A549 (cell line): ENCODE results near the gene CLTCL1. TPM values are rescaled to one million over a fixed set of nuclear protein-coding genes. Genes with fewer than 3 reads are reported as not detected.
A peak's percentile ranks its signal among the peaks of the same experiment; 100 is the strongest.

Experiments
- ATAC-seq, 2 experiments: fragments of 200-7000 bp in 1 of 2; fragments of >200 bp in 1 of 2; cut with Nextera tagmentation in 1 of 2; cut with Tn5 transposase in 1 of 2; 3 replicates each; pipeline versions ENCODE4 v1.8.0 to v1.9.1; 2018 to 2020; ENCODE audit warnings: mild to moderate bottlenecking in 1 of 2, moderate library complexity in 1 of 2
- CTCF ChIA-PET: fragments of 300-600 bp; sonication (Branson Sonifier 250); formaldehyde crosslinking; extraction: SDS; loops from one replicate; lab custom pipeline; 2021; ENCODE audit warnings: antibody characterized with exemption, inconsistent platforms; lab: Yijun Ruan, JAX
- POLR2A ChIA-PET: fragments of 350-600 bp; formaldehyde crosslinking; extraction: SDS; loops from one replicate; lab custom pipeline; 2021; ENCODE audit warnings: antibody characterized with exemption, inconsistent platforms; lab: Yijun Ruan, JAX
- DNase-seq, 2 experiments: peaks; one replicate each; pipeline versions ENCODE4 v3.0.0 to v3.0.0-alpha.2; 2011 to 2016; ENCODE audit warnings: low read depth in 1 of 2, low spot score in 1 of 2
- FAIRE-seq: peaks from 2 replicates; lab custom pipeline; 2011; peaks lifted over from hg19 to GRCh38; lab: Jason Lieb, UNC
- H3K27ac ChIP-seq, 2 experiments: fragments of >200 bp; sonication (Bioruptor Twin); formaldehyde crosslinking; 3 replicates each; pipeline ENCODE4 v1.5.1; 2016 to 2017
- H3K4me1 ChIP-seq: fragments of >200 bp; sonication (Bioruptor Twin); formaldehyde crosslinking; 3 replicates; pipeline ENCODE4 v1.6.1; 2016
- H3K4me2 ChIP-seq: fragments of >200 bp; sonication (Bioruptor Twin); formaldehyde crosslinking; 3 replicates; pipeline ENCODE4 v1.6.1; 2016
- H3K4me3 ChIP-seq: fragments of >200 bp; sonication (Bioruptor Twin); formaldehyde crosslinking; 3 replicates; pipeline ENCODE4 v1.5.1; 2016
- H3K9me3 ChIP-seq: fragments of >200 bp; sonication (Bioruptor Twin); formaldehyde crosslinking; 3 replicates; pipeline ENCODE4 v1.6.1; 2016
- CBX2 ChIP-seq: fragments of 200-600 bp; sonication (generic); IDR thresholded peaks from 2 replicates; pipeline ENCODE4 v1.6.1; 2016; ENCODE audit warnings: low read depth, mild to moderate bottlenecking, borderline replicate concordance
- CHD2 ChIP-seq: fragments of 150-350 bp; IDR thresholded peaks from 2 replicates; pipeline ENCODE4 v1.6.1; 2014; ENCODE audit warnings: low read length; ENCODE audit not compliant: partially characterized antibody
- EHF ChIP-seq: fragments of 250-450 bp; sonication (Bioruptor Pico); IDR thresholded peaks from 2 replicates; pipeline ENCODE4 v1.5.0; 2020; ENCODE audit warnings: mild to moderate bottlenecking
- EP300 ChIP-seq, 2 experiments: fragments of >200 bp; sonication (Bioruptor Twin); formaldehyde crosslinking; IDR thresholded peaks; 2 replicates in 1 of 2; 3 replicates in 1 of 2; pipeline ENCODE4 v1.6.1; 2016 to 2017
- FOSB ChIP-seq: fragments of 250-450 bp; sonication (Bioruptor Pico); IDR thresholded peaks from 2 replicates; pipeline ENCODE4 v1.5.0; 2020; ENCODE audit warnings: mild to moderate bottlenecking, moderate library complexity
- GATA3 ChIP-seq: IDR thresholded peaks from 2 replicates; pipeline ENCODE4 v1.6.1; 2012; ENCODE audit warnings: borderline replicate concordance
- HDAC2 ChIP-seq: fragments of 200-600 bp; sonication (generic); IDR thresholded peaks from 2 replicates; pipeline ENCODE4 v1.6.1; 2016
- HOXA7 ChIP-seq: fragments of 250-450 bp; sonication (Bioruptor Pico); IDR thresholded peaks from 2 replicates; pipeline ENCODE4 v1.5.0; 2020; ENCODE audit warnings: mild to moderate bottlenecking, moderate library complexity
- HOXB5 ChIP-seq: fragments of 250-450 bp; sonication (Bioruptor Pico); IDR thresholded peaks from 2 replicates; pipeline ENCODE4 v1.5.0; 2020; ENCODE audit warnings: mild to moderate bottlenecking, moderate library complexity
- KDM1A ChIP-seq: fragments of 200-600 bp; sonication (generic); IDR thresholded peaks from 2 replicates; pipeline ENCODE4 v1.6.1; 2016; ENCODE audit warnings: low read depth, mild to moderate bottlenecking
- MAFK ChIP-seq: fragments of 450-650 bp; IDR thresholded peaks from 2 replicates; pipeline ENCODE4 v1.6.1; 2014; ENCODE audit not compliant: partially characterized antibody
- MYC ChIP-seq: IDR thresholded peaks from 2 replicates; pipeline ENCODE4 v1.6.1; 2012; ENCODE audit warnings: mild to moderate bottlenecking, inconsistent platforms, low read length, improper control_type of control experiment, borderline replicate concordance
- POLR2A ChIP-seq: IDR thresholded peaks from 2 replicates; pipeline ENCODE4 v1.6.1; 2012; ENCODE audit warnings: mild to moderate bottlenecking, low read length
- RNF2 ChIP-seq: fragments of 200-600 bp; sonication (generic); IDR thresholded peaks from 2 replicates; pipeline ENCODE4 v1.6.1; 2016; ENCODE audit warnings: low read depth, mild to moderate bottlenecking, antibody characterized with exemption, moderate library complexity, borderline replicate concordance
- SMC3 ChIP-seq: fragments of >200 bp; sonication (Bioruptor Twin); formaldehyde crosslinking; IDR thresholded peaks from 3 replicates; pipeline ENCODE4 v1.6.1; 2018; ENCODE audit warnings: inconsistent platforms
- ZSCAN20 ChIP-seq: fragments of 250-450 bp; sonication (Bioruptor Pico); IDR thresholded peaks from 2 replicates; pipeline ENCODE4 v1.8.0; 2022; ENCODE audit warnings: mild to moderate bottlenecking, moderate library complexity
- WGBS: methylation state at CpG from one replicate; pipeline ENCODE4 v1.1.6; 2017; ENCODE audit errors: missing lambda C conversion rate; 5-methylcytosine and 5-hydroxymethylcytosine counted together
- polyA plus RNA-seq, 4 experiments: library from polyadenylated mRNA; depleted of rRNA in 3 of 4; stranded (reverse); fragments of >200 nt; fragmentation: RNase III in 1 of 4; extraction: RNeasy Plus Mini Kit Qiagen cat#74134 plus additional on column Dnase treatment in 1 of 4; gene quantifications; 2 replicates in 3 of 4; 3 replicates in 1 of 4; pipeline ENCODE4 v1.2.3, GENCODE V29; 2011 to 2017
- TF ChIP-seq, protein P1 (sequence below): fragments of >200 bp; sonication (Bioruptor Twin); formaldehyde crosslinking; IDR thresholded peaks from 2 replicates; pipeline ENCODE4 v1.6.1; 2016
- TF ChIP-seq, protein P2 (sequence below): IDR thresholded peaks from 2 replicates; pipeline ENCODE4 v1.6.1; 2012
- TF ChIP-seq, protein P3 (sequence below): fragments of 250-450 bp; sonication (Bioruptor Pico); IDR thresholded peaks from 2 replicates; pipeline ENCODE4 v1.5.0; 2021; ENCODE audit warnings: mild to moderate bottlenecking, moderate library complexity, borderline replicate concordance
- TF ChIP-seq, protein P4 (sequence below): IDR thresholded peaks from 2 replicates; pipeline ENCODE4 v1.6.1; 2012
- TF ChIP-seq, protein P5 (sequence below): fragments of >200 bp; sonication (Bioruptor Twin); formaldehyde crosslinking; IDR thresholded peaks from 3 replicates; pipeline ENCODE4 v1.5.1; 2016
- TF ChIP-seq, protein P6 (sequence below): IDR thresholded peaks from 2 replicates; pipeline ENCODE4 v1.6.1; 2012; ENCODE audit warnings: low read depth, borderline replicate concordance
- TF ChIP-seq, protein P7 (sequence below): fragments of 150-350 bp; IDR thresholded peaks from 2 replicates; pipeline ENCODE4 v1.6.1; 2014; ENCODE audit warnings: low read depth, mild to moderate bottlenecking, low read length

CLTCL1 gene
- polyA plus RNA-seq, 2 of the 4 experiments (the other 2 are of a cell fraction): 8.6 to 10.6 TPM

DNA sequence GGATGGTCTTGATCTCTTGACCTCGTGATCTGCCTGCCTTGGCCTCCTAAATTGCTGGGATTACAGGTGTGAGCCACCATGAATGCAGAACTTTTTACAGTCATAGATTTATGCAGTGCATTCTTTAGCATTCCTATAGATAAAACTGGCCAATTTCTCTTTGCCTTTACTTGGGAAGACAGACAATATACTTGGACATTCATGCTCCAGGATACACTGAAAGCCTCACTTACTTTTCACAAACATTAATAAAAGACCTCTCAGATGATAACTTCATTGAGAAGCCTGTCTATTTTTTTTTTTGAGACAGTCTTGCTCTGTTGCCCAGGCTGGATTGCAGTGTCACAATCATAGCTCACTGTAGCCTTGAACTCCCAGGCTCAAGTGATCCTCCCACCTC, 12.3 kb upstream of the CLTCL1 start:
- ATAC-seq: no peak
- POLR2A ChIA-PET: no interaction called here
- DNase-seq: no peak
- no peak overlapping the region for H3K4me3 ChIP-seq
- no peaks in the 10 kb centered on the region for H3K9me3 ChIP-seq
- WGBS: 17% methylated on average over 1 of the region's 1 CpG
- no peak overlapping the region for H3K4me2 ChIP-seq
- no peak for FAIRE-seq
- TF ChIP-seq EHF (CRISPR knock-in tag): no peak
- no peak for TF ChIP-seq EP300 (IDR thresholded peaks at IDR 0.05)
- TF ChIP-seq FOSB (CRISPR knock-in tag): no peak
- no peak for TF ChIP-seq POLR2A
- no peak for TF ChIP-seq SMC3
- TF ChIP-seq, protein P1, sequence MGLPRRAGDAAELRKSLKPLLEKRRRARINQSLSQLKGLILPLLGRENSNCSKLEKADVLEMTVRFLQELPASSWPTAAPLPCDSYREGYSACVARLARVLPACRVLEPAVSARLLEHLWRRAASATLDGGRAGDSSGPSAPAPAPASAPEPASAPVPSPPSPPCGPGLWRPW: no peak
- no peak for TF ChIP-seq HOXA7 (CRISPR knock-in tag)
- no peak for TF ChIP-seq HOXB5 (CRISPR knock-in tag)
- TF ChIP-seq MYC: no peak
- TF ChIP-seq, protein P2, sequence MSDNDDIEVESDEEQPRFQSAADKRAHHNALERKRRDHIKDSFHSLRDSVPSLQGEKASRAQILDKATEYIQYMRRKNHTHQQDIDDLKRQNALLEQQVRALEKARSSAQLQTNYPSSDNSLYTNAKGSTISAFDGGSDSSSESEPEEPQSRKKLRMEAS: no peak
- TF ChIP-seq RNF2: no peak
- no peaks in the 10 kb centered on the region for H3K4me1 ChIP-seq
- no peak overlapping the region for H3K27ac ChIP-seq
- CTCF ChIA-PET: no interaction called here

DNA sequence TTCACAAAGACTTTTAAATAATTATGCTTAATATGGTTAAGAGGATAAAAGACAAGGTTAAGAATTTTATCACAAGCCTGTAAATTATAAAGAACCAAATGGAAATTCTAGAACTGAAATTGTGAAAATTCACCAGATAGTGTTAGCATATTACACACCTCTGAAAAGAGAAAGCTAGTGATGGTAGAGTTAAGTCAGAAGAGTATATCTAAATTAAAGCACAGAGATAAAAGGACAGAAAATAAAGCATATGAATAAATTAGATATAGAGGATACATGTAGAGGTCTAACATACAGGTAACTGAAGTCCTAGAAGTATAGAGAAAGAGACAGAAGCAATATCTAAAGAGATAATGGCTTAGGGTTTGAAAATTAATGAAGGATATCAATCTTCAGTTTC, 4.2 kb upstream of the CLTCL1 start:
- H3K9me3 ChIP-seq: no peaks in the 10 kb centered on the region
- CTCF ChIA-PET: interaction anchor here (1.5 to 1.6 kb wide), 2 partner anchors 10 to 334 kb away, joined by 4 to 7 read pairs; no protein-coding TSS in a partner anchor
- TF ChIP-seq, protein P1: no peak
- no peak for TF ChIP-seq CBX2
- TF ChIP-seq KDM1A: no peak
- no peak for TF ChIP-seq HDAC2
- no peak for TF ChIP-seq ZSCAN20 (CRISPR knock-in tag)
- TF ChIP-seq MAFK: no peak
- TF ChIP-seq, protein P3, sequence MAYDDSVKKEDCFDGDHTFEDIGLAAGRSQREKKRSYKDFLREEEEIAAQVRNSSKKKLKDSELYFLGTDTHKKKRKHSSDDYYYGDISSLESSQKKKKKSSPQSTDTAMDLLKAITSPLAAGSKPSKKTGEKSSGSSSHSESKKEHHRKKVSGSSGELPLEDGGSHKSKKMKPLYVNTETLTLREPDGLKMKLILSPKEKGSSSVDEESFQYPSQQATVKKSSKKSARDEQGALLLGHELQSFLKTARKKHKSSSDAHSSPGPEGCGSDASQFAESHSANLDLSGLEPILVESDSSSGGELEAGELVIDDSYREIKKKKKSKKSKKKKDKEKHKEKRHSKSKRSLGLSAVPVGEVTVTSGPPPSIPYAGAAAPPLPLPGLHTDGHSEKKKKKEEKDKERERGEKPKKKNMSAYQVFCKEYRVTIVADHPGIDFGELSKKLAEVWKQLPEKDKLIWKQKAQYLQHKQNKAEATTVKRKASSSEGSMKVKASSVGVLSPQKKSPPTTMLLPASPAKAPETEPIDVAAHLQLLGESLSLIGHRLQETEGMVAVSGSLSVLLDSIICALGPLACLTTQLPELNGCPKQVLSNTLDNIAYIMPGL (CRISPR knock-in tag): no peak
- no peak for TF ChIP-seq CHD2
- TF ChIP-seq, protein P4, sequence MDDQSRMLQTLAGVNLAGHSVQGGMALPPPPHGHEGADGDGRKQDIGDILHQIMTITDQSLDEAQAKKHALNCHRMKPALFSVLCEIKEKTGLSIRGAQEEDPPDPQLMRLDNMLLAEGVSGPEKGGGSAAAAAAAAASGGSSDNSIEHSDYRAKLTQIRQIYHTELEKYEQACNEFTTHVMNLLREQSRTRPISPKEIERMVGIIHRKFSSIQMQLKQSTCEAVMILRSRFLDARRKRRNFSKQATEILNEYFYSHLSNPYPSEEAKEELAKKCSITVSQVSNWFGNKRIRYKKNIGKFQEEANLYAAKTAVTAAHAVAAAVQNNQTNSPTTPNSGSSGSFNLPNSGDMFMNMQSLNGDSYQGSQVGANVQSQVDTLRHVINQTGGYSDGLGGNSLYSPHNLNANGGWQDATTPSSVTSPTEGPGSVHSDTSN: no peak
- POLR2A ChIA-PET: no interaction called here
- no peak overlapping the region for H3K27ac ChIP-seq
- no peak for DNase-seq
- H3K4me2 ChIP-seq: no peak overlapping the region
- FAIRE-seq: no peak
- peaks cover 7% of the 10 kb centered on the region; the same call in 1 of the 3 replicates for H3K4me1 ChIP-seq
- no peak for ATAC-seq
- no peak overlapping the region for H3K4me3 ChIP-seq

DNA sequence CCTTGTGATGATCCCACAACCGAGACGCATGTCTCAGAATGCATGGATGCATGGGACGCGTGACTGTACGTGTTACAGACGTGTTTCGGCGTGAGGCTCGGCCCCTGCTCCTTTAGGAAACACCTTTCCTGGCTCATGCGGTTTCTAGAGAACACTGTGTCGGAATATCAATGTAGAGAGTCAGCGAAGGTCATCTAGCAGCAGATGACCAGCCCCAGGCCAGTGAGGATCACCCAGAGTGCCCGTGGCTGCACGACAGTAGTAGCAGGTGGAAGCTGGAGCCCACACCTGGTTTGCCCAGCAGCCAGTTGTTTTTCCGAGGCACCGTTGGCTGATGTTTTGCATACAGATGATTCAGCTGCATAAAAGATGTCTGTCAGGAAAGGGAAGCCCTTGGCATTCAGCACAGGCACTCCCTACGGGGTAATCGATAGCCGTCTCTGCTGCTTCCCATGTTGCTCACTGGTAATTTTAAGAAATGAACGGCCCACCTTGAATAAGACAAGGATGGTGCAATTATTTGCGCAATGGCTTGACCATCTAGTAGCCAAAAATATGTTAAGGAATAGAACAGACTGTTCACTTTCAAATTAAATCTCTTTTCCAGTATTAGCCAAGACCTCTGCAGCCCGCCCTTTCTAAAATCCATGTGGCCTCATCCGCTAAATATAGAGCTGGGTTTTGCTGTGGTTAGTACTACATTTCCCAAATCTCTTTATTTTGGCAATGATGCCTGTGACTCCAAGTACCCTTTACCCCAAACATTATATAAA, 1.1 kb upstream of the CLTCL1 start:
- CTCF ChIA-PET: interaction anchor here (1.3 to 1.5 kb wide), 2 partner anchors 7 to 9 kb away, joined by 3 to 4 read pairs; no protein-coding TSS in a partner anchor
- Histone ChIP-seq H3K4me2 (peak overlapping the region; percentile 98), H3K4me3 (peak overlapping the region; percentile 99), H3K4me1 (peaks cover 37% of the 10 kb centered on the region), H3K9me3 (no peaks in the 10 kb centered on the region), H3K27ac (peak overlapping the region; percentile 87 to 95)
- WGBS: 67% methylated on average over 18 of the region's 23 CpGs
- ATAC-seq (no peak), FAIRE-seq (no peak), DNase-seq (no peak)
- TF ChIP-seq GATA3: no peak
- TF ChIP-seq, protein P5, sequence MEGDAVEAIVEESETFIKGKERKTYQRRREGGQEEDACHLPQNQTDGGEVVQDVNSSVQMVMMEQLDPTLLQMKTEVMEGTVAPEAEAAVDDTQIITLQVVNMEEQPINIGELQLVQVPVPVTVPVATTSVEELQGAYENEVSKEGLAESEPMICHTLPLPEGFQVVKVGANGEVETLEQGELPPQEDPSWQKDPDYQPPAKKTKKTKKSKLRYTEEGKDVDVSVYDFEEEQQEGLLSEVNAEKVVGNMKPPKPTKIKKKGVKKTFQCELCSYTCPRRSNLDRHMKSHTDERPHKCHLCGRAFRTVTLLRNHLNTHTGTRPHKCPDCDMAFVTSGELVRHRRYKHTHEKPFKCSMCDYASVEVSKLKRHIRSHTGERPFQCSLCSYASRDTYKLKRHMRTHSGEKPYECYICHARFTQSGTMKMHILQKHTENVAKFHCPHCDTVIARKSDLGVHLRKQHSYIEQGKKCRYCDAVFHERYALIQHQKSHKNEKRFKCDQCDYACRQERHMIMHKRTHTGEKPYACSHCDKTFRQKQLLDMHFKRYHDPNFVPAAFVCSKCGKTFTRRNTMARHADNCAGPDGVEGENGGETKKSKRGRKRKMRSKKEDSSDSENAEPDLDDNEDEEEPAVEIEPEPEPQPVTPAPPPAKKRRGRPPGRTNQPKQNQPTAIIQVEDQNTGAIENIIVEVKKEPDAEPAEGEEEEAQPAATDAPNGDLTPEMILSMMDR: no peak
- TF ChIP-seq, protein P4: no peak
- no peak for TF ChIP-seq FOSB (CRISPR knock-in tag)
- TF ChIP-seq, protein P6, sequence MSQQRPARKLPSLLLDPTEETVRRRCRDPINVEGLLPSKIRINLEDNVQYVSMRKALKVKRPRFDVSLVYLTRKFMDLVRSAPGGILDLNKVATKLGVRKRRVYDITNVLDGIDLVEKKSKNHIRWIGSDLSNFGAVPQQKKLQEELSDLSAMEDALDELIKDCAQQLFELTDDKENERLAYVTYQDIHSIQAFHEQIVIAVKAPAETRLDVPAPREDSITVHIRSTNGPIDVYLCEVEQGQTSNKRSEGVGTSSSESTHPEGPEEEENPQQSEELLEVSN: no peak
- no peak for TF ChIP-seq MYC
- no peak for TF ChIP-seq EHF (CRISPR knock-in tag)
- TF ChIP-seq, protein P7, sequence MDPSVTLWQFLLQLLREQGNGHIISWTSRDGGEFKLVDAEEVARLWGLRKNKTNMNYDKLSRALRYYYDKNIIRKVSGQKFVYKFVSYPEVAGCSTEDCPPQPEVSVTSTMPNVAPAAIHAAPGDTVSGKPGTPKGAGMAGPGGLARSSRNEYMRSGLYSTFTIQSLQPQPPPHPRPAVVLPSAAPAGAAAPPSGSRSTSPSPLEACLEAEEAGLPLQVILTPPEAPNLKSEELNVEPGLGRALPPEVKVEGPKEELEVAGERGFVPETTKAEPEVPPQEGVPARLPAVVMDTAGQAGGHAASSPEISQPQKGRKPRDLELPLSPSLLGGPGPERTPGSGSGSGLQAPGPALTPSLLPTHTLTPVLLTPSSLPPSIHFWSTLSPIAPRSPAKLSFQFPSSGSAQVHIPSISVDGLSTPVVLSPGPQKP: no peak
- no peak for TF ChIP-seq RNF2
- no peak for TF ChIP-seq HOXA7 (CRISPR knock-in tag)
- no peak for TF ChIP-seq MAFK
- POLR2A ChIA-PET: no interaction called here
